NCI-H1694 (cell line): Measurements from ENCODE around the gene ST3GAL3.

Experiments used
- DNase-seq: peaks from one replicate; lab custom pipeline; 2025; lab: John Stamatoyannopoulos, UW

The ST3GAL3 gene

GRCh38 chr1:43707190-43708001 lies at the start of gene ST3GAL3:
TSS of gene ST3GAL3 (plus strand) at chr1:43707536. CDS start at chr1:43736263, 28,727 bp downstream.
- peak; percentile 76 for DNase-seq

GRCh38 chr1:43659212-43660166 lies 47.8 kb upstream of the ST3GAL3 start:
- no peak for DNase-seq

- no peak for DNase-seq
Observed at GRCh38 chr1:43660355-43660754, 47.0 kb upstream of the ST3GAL3 start.

DNA sequence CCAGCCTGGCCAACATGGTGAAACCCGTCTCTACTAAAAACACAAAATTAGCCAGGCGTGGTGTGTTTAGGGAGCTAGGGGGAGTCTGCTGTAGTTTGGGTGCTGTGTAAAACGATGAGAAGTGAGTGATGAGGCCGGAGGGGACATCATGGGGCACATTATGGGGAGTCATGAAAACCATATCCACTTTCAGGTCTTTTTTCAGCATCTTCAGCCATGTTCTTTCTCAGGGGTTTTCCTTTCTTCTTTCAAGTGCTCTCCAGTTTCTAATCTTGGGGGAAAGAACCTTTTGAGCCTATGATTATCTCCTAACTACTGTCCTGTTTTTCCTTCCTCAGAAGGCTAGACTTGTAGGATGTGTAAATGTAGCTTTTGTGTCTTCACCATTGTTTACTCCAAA lies 43.0 kb upstream of the ST3GAL3 start:
- no peak for DNase-seq

DNA sequence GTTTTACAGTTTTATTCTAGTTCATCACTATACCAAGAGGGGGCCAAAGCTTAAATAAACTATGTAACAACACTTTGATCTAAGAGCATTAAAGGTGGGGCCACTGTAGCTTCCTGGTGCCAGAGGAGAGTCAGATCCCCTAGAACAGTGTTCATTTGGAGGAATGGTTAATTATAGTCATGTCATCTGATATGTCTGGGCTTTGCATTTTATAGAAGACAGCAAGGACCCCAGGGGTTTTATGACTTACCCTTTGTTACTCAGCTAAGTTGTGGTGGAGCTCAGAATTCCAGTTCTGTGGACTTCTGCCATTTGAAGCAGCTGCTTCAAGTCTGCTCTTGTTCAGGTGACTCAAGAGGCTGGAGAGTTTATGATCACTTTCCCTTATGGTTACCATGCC lies 40.7 kb upstream of the ST3GAL3 start:
- no peak for DNase-seq

GRCh38 chr1:43668956-43669355 lies 38.4 kb upstream of the ST3GAL3 start:
- no peak for DNase-seq

DNA sequence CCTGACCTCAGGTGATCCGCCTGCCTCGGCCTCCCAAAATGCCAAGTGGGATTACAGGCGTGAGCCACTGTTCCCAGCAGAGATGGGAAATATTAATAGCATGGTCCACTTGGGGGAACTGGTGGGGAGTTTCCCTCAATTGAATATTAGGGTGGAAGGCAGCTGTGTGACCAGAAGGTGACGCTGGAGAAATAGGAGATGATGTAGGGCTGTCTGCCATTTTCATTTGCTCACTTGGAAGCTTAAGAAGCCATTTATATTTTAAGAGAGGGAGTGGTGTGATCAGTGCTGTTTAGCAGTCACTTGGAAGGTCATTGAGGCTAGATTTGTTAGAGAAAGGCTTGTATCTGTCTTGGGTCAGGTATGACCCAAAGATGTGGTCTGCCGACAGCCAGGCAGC lies 37.5 kb upstream of the ST3GAL3 start:
- no peak for DNase-seq

DNA sequence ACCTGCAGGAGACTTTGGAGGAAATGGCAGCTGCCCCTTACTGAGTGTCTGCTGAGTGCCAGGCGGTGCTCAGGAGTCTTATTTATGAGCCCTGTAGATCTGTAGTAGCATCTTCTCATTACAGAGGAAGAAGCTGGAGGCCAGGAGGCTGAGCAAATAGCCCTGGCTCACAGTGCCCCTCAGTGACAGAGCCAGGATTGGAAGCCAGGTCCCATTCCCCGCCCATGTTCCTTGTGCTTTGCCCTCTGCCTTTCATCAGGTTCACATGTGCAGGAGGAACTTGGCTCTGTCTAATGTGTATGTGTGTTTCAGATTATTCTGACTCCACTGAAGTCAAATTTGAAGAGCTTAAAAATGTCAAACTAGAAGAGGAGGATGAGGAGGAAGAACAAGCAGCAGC lies 36.1 kb upstream of the ST3GAL3 start:
- DNase-seq = no peak

GRCh38 chr1:43671626-43672330 lies 35.6 kb upstream of the ST3GAL3 start:
- DNase-seq = no peak

GRCh38 chr1:43673261-43673660 lies 34.1 kb upstream of the ST3GAL3 start:
- no peak for DNase-seq

- no peak for DNase-seq
Observed at GRCh38 chr1:43678940-43679339, 28.4 kb upstream of the ST3GAL3 start.

DNA sequence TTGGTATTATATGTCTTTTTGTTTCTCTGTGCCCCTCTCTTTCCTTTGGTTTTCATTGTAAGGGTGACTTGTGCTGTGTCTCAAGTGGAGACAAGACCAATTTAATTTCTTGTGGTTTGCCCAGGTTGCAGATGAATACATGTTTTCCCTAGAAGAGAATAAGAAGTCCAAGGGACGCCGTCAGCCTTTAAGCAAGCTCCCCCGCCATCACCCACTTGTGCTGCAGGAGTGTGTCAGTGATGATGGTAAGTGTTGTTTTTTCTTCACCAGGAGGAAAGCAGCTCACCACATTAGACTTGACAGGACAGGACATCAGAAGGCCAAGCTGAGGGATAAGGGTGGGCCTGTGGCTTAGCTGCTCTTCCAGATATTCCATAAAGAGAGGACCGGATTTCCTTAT lies 23.8 kb upstream of the ST3GAL3 start:
- no peak for DNase-seq

DNA sequence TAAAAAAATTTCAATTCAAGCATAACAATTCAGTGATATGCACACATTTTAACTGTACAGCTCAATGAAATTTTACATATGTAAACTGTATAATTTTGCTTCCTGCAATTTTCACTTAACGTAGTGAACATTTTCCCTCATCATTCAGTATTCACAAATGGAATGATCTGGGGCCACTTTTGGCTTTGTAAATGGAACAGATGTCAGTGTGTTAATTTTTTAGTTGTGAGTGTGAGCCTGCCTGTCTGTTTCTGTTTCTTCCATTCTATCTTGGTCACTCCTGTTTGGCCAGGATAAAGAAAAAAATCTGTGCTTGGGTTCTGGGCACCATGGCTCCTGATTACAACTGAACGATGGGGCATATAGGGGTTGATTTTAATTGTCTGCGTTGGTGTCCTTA lies 20.5 kb upstream of the ST3GAL3 start:
- DNase-seq = no peak

DNA sequence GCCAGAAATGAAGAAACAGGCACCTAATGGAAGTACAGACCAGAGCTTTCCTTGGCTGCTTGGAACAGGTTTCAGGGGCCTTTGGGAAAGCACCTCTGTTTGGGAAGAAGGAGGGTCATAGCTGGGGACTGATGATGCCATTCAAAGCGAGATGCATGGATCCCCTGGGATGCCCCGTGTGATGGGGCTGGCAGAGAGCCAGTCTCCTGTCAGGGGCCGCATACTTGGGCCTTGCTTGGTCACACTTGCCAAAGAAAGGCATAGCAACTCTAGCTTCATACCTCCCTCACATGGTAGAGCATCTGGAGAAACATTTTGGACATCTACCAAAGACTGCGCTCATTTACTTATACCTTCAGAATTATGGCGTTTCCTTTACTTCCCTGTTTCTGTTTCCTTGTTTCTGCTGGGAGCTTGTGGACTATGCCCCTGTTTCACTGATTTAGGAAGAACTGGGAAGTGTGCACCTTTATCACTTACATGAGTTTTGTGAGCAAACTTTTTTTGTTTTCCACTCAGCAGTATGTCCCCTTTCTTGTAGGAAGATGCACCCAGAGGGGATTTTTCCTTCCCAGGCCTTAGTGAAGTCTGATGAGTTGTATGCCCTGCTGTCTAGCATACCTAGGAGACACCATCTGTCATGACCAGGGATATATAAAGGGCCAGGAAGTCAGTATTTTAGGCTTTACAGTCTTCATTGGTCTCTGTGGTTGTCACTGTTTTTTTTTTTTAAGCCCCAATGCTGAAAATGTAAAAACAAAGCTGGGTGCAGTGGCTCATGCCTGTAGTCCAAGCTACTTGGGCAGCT lies 19.8 kb upstream of the ST3GAL3 start:
- DNase-seq = no peak

DNA sequence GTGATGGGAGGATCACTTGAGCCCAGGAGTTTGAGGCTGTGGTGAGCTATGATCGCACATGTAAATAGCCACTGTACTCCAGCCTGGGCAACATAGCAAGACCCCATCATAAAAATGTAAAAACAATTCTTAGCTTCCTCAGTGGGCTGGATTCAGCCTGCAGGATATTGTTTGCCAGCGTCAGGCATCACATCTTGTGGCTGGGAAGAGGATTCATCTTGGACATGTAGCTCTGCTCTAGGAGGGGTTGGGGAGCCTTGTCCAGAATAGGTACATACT lies 19.3 kb upstream of the ST3GAL3 start:
- DNase-seq = no peak

- no peak for DNase-seq
Observed at GRCh38 chr1:43688594-43689000, 18.7 kb upstream of the ST3GAL3 start.

- no peak for DNase-seq
Observed at GRCh38 chr1:43689289-43689688, 18.0 kb upstream of the ST3GAL3 start.

DNA sequence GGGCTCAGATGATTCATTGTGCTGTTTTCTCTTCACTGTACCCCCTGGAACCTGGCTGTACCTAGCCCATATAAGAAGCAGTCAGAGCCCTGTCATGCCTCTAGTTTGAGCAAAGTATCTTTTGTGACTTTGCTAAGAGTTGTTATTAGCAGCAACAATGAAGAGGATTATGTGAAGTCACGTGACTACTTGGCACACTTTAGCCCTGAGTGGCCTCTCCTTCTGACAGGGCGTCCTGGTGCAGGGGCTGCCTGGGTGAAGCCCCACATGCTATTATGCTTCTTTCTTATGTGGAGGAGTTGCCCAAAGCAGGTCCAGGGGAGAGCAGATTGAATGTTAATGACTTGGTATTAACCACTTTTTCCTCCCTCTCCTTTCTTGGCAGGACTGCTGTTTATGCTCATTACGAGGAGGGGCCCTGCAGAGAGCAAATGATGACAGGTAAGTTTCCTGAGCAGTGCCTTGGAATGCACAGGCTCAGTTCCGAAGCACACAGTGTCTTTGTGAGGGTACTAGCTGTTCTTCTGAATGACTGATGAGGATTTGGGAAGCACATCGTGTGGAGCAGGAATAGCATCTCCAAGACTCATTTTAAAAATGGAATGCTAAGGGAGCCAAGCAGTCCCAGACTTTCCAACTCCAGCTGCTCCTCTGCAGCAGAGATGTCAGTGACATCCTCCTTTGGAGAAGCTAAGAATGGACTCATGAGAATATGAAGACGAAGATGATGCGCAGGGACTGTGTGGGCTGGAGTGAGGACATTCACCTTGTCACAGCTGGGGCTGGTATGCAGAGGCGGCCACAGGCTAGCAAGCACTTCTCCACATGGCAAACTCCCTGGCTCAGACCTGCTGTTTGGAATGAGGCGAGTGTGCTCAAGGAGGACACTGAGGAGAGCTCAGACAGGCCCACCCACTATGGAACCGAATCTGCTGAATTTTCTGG lies 15.2 kb upstream of the ST3GAL3 start:
- DNase-seq = no peak

DNA sequence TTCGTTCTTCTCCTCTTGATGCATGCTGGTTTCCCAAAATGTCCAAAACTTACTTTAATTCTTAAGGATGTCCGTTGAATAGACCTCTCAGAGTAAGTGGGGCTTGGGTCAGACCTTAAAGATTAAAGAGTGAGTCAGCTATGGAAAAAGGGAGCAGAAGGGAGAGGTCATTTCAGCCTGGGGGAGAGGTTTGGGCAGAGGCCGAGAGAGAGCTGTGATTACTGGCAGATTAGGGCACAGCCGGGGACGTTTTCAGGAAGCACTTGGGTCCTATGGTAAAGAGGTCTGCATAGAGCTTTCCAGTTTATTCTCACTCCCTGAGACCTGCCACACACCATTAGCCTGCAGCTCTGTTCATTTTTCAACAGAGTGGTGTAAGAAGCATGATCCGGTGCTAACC lies 14.0 kb upstream of the ST3GAL3 start:
- DNase-seq = no peak

- no peak for DNase-seq
Observed at GRCh38 chr1:43699281-43699680, 8.1 kb upstream of the ST3GAL3 start.

GRCh38 chr1:43703836-43704235 lies 3.5 kb upstream of the ST3GAL3 start:
- DNase-seq = no peak
